ENCODE data around the gene NECTIN3.

GRCh38 chr3:111130827-111131226 is 59.2 kb downstream of the NECTIN3 start:
- TF ChIP-seq POLR2A (IDR thresholded peaks at IDR 0.05) (no peak), CTCF (IDR thresholded peaks at IDR 0.05) (no peak)

Data from testis (tissue), 2 donors.